Common myeloid progenitor, CD34-positive (primary cell): ENCODE data around the gene ZFPM1.

Source experiments
- CTCF ChIA-PET: fragments of 350-600 bp; sonication (Branson Sonifier 250); formaldehyde crosslinking; loops from one replicate; lab custom pipeline; 2021; ENCODE audit warnings: antibody characterized with exemption; lab: Charles Lee
- POLR2A ChIA-PET: fragments of 350-600 bp; sonication (Branson Sonifier 250); formaldehyde crosslinking; loops from one replicate; lab custom pipeline; 2021; ENCODE audit warnings: antibody characterized with exemption; lab: Charles Lee
- DNase-seq, 3 donors: peaks; one replicate each; pipeline versions ENCODE4 v3.0.0 to v3.0.0-alpha.2; 2013
- H3K27ac ChIP-seq, 2 experiments: 1 replicate in 1 of 2; 2 replicates in 1 of 2; pipeline ENCODE4 v1.7.0; 2013; ENCODE audit warnings: inconsistent platforms in 2 of 2, low read length in 2 of 2, mild to moderate bottlenecking in 2 of 2, low read depth in 1 of 2, moderate library complexity in 1 of 2; ENCODE audit not compliant: severe bottlenecking in 2 of 2, insufficient read depth in 1 of 2, poor library complexity in 1 of 2
- H3K27me3 ChIP-seq, 5 experiments: replicated peaks in 2 of 5; 1 replicate in 3 of 5; 2 replicates in 2 of 5; pipeline versions ENCODE4 v1.6.1 to v1.7.0; 2013; ENCODE audit warnings: low read length in 4 of 5, mild to moderate bottlenecking in 2 of 5, moderate library complexity in 2 of 5, inconsistent platforms in 1 of 5; ENCODE audit not compliant: insufficient read depth in 5 of 5, control insufficient read depth in 4 of 5
- H3K36me3 ChIP-seq, 4 experiments: 1 replicate in 2 of 4; 2 replicates in 2 of 4; pipeline versions ENCODE4 v1.6.1 to v1.7.0; 2013; ENCODE audit warnings: low read length in 3 of 4, control low read depth in 1 of 4, mild to moderate bottlenecking in 1 of 4; ENCODE audit not compliant: control insufficient read depth in 4 of 4, insufficient read depth in 4 of 4
- H3K4me1 ChIP-seq, 4 experiments: 1 replicate in 3 of 4; 2 replicates in 1 of 4; pipeline versions ENCODE4 v1.6.1 to v1.7.1; 2013; ENCODE audit warnings: low read length in 3 of 4, mild to moderate bottlenecking in 3 of 4, control low read depth in 1 of 4, inconsistent platforms in 1 of 4, moderate library complexity in 1 of 4; ENCODE audit not compliant: control insufficient read depth in 4 of 4, insufficient read depth in 4 of 4; ENCODE audit errors: control extremely low read depth in 1 of 4
- H3K4me3 ChIP-seq, 7 experiments: 1 replicate in 4 of 7; 2 replicates in 3 of 7; pipeline versions ENCODE4 v1.5.1 to v1.7.0; 2013; ENCODE audit warnings: mild to moderate bottlenecking in 7 of 7, low read length in 6 of 7, moderate library complexity in 6 of 7, inconsistent platforms in 2 of 7, low read depth in 2 of 7, control low read depth in 1 of 7; ENCODE audit not compliant: insufficient read depth in 4 of 7, control insufficient read depth in 1 of 7; ENCODE audit errors: extremely low read depth in 1 of 7
- H3K9me3 ChIP-seq, 5 experiments: 1 replicate in 4 of 5; 2 replicates in 1 of 5; pipeline versions ENCODE4 v1.6.1 to v1.7.1; 2013; ENCODE audit warnings: low read length in 4 of 5, mild to moderate bottlenecking in 2 of 5, inconsistent platforms in 1 of 5, low read depth in 1 of 5, moderate library complexity in 1 of 5; ENCODE audit not compliant: control insufficient read depth in 4 of 5, insufficient read depth in 2 of 5; ENCODE audit errors: control extremely low read depth in 1 of 5
- WGBS: methylation state at CpG from one replicate; pipeline ENCODE4 v1.1.5; 2013; ENCODE audit not compliant: insufficient coverage; 5-methylcytosine and 5-hydroxymethylcytosine counted together

ZFPM1 gene

GRCh38 chr16:88550246-88550661 lies 97.2 kb downstream of the ZFPM1 start:
- Histone ChIP-seq H3K4me3 (peak overlapping the region in 3 of 7 experiments; percentile 11 to 54 (median 46)), H3K36me3 (no peaks in the 10 kb centered on the region), H3K27me3 (peaks cover 0 to 15% (median 0%) of the 10 kb centered on the region in 5 experiments), H3K27ac (no peak overlapping the region), H3K9me3 (peaks cover 0 to 7% (median 0%) of the 10 kb centered on the region in 5 experiments), H3K4me1 (peaks cover 0 to 38% (median 23%) of the 10 kb centered on the region in 4 experiments)
- POLR2A ChIA-PET: no interaction called here
- WGBS: 25% methylated on average over 13 of the region's 16 CpGs
- CTCF ChIA-PET: interaction anchor here (0.6 to 4.8 kb wide), 6 partner anchors 10 to 96 kb away, joined by 3 to 20 read pairs (median 3); no protein-coding TSS in a partner anchor
- no peak for DNase-seq

GRCh38 chr16:88552166-88552565 lies 99.1 kb downstream of the ZFPM1 start:
- Histone ChIP-seq H3K4me1 (peaks cover 0 to 38% (median 23%) of the 10 kb centered on the region in 4 experiments), H3K27me3 (no peaks in the 10 kb centered on the region), H3K9me3 (peaks cover 0 to 3% (median 0%) of the 10 kb centered on the region in 5 experiments), H3K4me3 (no peak overlapping the region), H3K36me3 (no peaks in the 10 kb centered on the region), H3K27ac (no peak overlapping the region)
- no peak for DNase-seq
- 98% methylated on average over 10 of the region's 10 CpGs for WGBS
- CTCF ChIA-PET: interaction anchor here (1.5 to 4.8 kb wide), 2 partner anchors 9 to 100 kb away, joined by 7 to 20 read pairs; partner anchors contain the start of gene ZFPM1
- POLR2A ChIA-PET: no interaction called here

- 27% methylated on average over 13 of the region's 13 CpGs for WGBS
- CTCF ChIA-PET: interaction anchor here (1.5 to 4.8 kb wide), 2 partner anchors 8 to 101 kb away, joined by 7 to 20 read pairs; partner anchors contain the start of gene ZFPM1
- Histone ChIP-seq H3K4me1 (peaks cover 0 to 36% (median 23%) of the 10 kb centered on the region in 4 experiments), H3K4me3 (no peak overlapping the region), H3K27ac (no peak overlapping the region), H3K36me3 (no peaks in the 10 kb centered on the region), H3K27me3 (peaks cover 0 to 3% (median 0%) of the 10 kb centered on the region in 5 experiments), H3K9me3 (peaks cover 0 to 3% (median 0%) of the 10 kb centered on the region in 5 experiments)
- POLR2A ChIA-PET: no interaction called here
- no peak for DNase-seq
These were observed 99.7 kb downstream of the ZFPM1 start for GRCh38 chr16:88552815-88553214.

- DNase-seq: no peak
- CTCF ChIA-PET: interaction anchor here (1.4 to 1.5 kb wide), 3 partner anchors 10 to 14 kb away, joined by 3 to 5 read pairs (median 3); no protein-coding TSS in a partner anchor
- 97% methylated on average over 12 of the region's 16 CpGs for WGBS
- POLR2A ChIA-PET: no interaction called here
- Histone ChIP-seq H3K36me3 (no peaks in the 10 kb centered on the region), H3K27me3 (peaks cover 0 to 3% (median 0%) of the 10 kb centered on the region in 5 experiments), H3K9me3 (peaks cover 0 to 3% (median 0%) of the 10 kb centered on the region in 5 experiments), H3K4me1 (peaks cover 0 to 29% (median 21%) of the 10 kb centered on the region in 4 experiments), H3K4me3 (no peak overlapping the region), H3K27ac (no peak overlapping the region)
These were observed 100.7 kb downstream of the ZFPM1 start for GRCh38 chr16:88553739-88554138.

GRCh38 chr16:88554711-88555264 lies 101.7 kb downstream of the ZFPM1 start:
- peaks cover 0 to 3% (median 0%) of the 10 kb centered on the region in 5 experiments for H3K27me3 ChIP-seq
- H3K4me3 ChIP-seq: no peak overlapping the region
- peaks cover 0 to 3% (median 0%) of the 10 kb centered on the region in 5 experiments for H3K9me3 ChIP-seq
- no peak overlapping the region for H3K27ac ChIP-seq
- ChIA-PET POLR2A (no interaction called here), CTCF (interaction anchor here (1.4 to 1.5 kb wide), 3 partner anchors 9 to 15 kb away, joined by 3 to 5 read pairs (median 3); no protein-coding TSS in a partner anchor)
- peaks cover 0 to 26% (median 18%) of the 10 kb centered on the region in 4 experiments for H3K4me1 ChIP-seq
- DNase-seq: no peak
- H3K36me3 ChIP-seq: no peaks in the 10 kb centered on the region
- 96% methylated on average over 12 of the region's 15 CpGs for WGBS

GRCh38 chr16:88556294-88556988 lies 103.4 kb downstream of the ZFPM1 start:
- Histone ChIP-seq H3K27me3 (peaks cover 0 to 3% (median 0%) of the 10 kb centered on the region in 5 experiments), H3K36me3 (no peaks in the 10 kb centered on the region), H3K4me1 (peaks cover 0 to 14% (median 9%) of the 10 kb centered on the region in 4 experiments), H3K4me3 (no peak overlapping the region), H3K9me3 (peaks cover 0 to 3% (median 0%) of the 10 kb centered on the region in 5 experiments), H3K27ac (no peak overlapping the region)
- ChIA-PET POLR2A (no interaction called here), CTCF (interaction anchor here (0.9 kb wide), 1 partner anchor 119 kb away, joined by 3 read pairs; no protein-coding TSS in a partner anchor)
- 95% methylated on average over 8 of the region's 15 CpGs for WGBS
- DNase-seq: no peak
